Stimulated activated CD8-positive, alpha-beta memory T cell treated with anti-CD3 and anti-CD28 coated beads, Interleukin-7, amount 100 ng/mL, for 1 hour (primary cell): ENCODE measurements around the gene VPS11.
A peak's percentile ranks its signal among the peaks of the same experiment; 100 is the strongest.

Source experiments
- DNase-seq, 2 donors: peaks; one replicate each; pipeline ENCODE4 v3.0.0-alpha.2; 2020; ENCODE audit warnings: low read depth in 2 of 2

VPS11 gene

GRCh38 chr11:119121008-119121810 lies 53.6 kb downstream of the VPS11 start, which contains the start of gene HINFP:
HINFP (plus strand) TSS chr11:119121580; CDS start chr11:119126945, 5,365 bp downstream.
- DNase-seq: peak; percentile 99 to 100

DNA sequence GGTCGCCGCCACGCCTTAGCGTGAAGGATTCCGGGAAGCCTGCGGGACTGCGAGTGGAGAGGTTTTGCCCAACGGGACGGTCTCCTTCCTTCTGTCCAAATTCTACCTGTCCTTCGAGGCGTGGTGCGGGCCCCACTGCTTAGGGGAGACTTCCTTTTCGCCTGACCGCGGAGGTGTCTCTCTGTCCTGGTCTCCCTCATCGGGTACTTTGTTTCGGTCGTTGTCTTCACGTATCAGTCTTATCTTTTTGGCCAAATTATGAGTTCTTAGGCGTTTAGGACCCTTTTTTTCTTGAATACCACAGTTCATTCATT lies 54.1 kb downstream of the VPS11 start:
- no peak for DNase-seq

DNA sequence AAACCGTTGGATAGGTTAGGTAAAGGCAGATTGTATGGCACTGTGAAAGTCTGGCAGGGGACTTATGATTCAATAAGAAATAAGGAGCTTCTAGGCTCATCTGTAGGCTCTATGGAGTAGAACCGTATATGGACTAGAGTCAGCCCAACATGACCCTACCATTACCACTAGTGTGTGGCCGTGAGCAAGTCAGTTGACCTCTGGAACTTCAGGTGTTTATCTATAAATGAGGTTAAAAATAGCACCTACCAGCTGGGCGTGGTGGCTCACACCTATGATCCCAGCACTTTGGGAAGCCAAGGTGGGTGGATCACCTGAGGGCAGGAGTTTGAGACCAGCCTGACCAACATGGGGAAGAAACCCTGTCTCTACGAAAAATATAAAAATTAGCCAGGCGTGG lies 58.2 kb downstream of the VPS11 start:
- no peak for DNase-seq

GRCh38 chr11:119126675-119127268 lies 59.2 kb downstream of the VPS11 start:
- DNase-seq: no peak

- DNase-seq: no peak
These were observed 63.0 kb downstream of the VPS11 start for GRCh38 chr11:119130662-119131061.
